Fibroblast of lung (primary cell): ENCODE results near the gene ELAVL1.

ENCODE experiments used
- EZH2 ChIP-seq: IDR thresholded peaks from 2 replicates; pipeline ENCODE4 v1.5.1; 2012; ENCODE audit warnings: low read length, control low read depth, mild to moderate bottlenecking; ENCODE audit errors: missing control alignments
- TF ChIP-seq, protein P1 (sequence below), 2 donors: IDR thresholded peaks in 1 of 2; conservative IDR thresholded peaks in 1 of 2; 1 replicate in 1 of 2; 2 replicates in 1 of 2; pipeline ENCODE4 v1.5.1; 2011 to 2012; ENCODE audit warnings: low read length in 2 of 2, control low read depth in 1 of 2, inconsistent platforms in 1 of 2, low read depth in 1 of 2, mild to moderate bottlenecking in 1 of 2

DNA sequence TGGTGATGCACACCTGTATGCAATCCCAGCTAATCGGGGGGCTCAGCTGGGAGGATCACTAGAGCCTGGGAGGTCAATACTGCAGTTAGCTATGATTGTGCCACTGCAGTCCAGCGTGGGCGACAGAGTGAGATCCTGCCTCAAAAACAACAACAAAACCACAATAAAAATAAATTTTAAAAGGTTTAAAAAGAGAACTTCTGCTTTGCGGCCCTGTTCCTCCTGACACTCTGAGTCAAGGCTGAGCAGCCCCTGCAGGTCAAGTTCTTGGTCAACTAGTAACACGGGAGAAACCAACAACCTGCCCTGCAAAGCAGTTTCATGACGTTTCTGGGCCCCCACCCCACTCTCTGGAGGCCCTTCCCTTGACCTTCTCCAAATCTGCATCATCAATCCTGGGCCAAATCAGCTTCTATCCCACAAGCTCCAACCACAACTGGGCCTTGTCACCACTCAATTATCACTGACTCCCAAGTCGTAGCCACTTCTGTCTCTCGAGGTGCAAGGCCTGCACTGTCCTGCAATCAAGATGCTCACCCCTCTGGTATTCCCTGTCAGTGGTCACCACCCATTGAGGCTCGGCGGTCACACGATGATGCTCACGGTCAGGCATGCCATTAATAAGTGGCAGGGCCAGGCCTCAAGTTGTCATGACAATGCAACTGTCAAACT lies 7.5 kb downstream of the ELAVL1 start:
- TF ChIP-seq, protein P1, sequence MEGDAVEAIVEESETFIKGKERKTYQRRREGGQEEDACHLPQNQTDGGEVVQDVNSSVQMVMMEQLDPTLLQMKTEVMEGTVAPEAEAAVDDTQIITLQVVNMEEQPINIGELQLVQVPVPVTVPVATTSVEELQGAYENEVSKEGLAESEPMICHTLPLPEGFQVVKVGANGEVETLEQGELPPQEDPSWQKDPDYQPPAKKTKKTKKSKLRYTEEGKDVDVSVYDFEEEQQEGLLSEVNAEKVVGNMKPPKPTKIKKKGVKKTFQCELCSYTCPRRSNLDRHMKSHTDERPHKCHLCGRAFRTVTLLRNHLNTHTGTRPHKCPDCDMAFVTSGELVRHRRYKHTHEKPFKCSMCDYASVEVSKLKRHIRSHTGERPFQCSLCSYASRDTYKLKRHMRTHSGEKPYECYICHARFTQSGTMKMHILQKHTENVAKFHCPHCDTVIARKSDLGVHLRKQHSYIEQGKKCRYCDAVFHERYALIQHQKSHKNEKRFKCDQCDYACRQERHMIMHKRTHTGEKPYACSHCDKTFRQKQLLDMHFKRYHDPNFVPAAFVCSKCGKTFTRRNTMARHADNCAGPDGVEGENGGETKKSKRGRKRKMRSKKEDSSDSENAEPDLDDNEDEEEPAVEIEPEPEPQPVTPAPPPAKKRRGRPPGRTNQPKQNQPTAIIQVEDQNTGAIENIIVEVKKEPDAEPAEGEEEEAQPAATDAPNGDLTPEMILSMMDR (conservative IDR thresholded peaks at IDR 0.05 in 1 of 2, IDR thresholded peaks at IDR 0.05 in 1 of 2; ENCODE audit: low read depth in 1 of 2, low read length in 2 of 2): no peak
- no peak for TF ChIP-seq EZH2
